Smooth muscle cell (in vitro differentiated cells): ENCODE results near the gene BUB1. TPM values are rescaled to one million over a fixed set of nuclear protein-coding genes. Genes with fewer than 3 reads are reported as not detected.
"Not testable (repeated sequence)": the region's sequence is repeated elsewhere in the genome, so short reads cannot be mapped to it uniquely, and the experiment has no call there.

ENCODE experiments used
- DNase-seq: peaks from one replicate; lab custom pipeline; 2025; ENCODE audit not compliant: unreplicated experiment; lab: John Stamatoyannopoulos, UW
- H2AFZ ChIP-seq: fragments of 200-600 bp; sonication (generic); 2 replicates; pipeline ENCODE4 v1.6.0; 2016; ENCODE audit warnings: antibody characterized with exemption, low read depth, mild to moderate bottlenecking
- H3F3A ChIP-seq: fragments of 200-600 bp; sonication (generic); 2 replicates; pipeline ENCODE4 v1.6.0; 2017; ENCODE audit warnings: antibody characterized with exemption, low read depth
- H3K27ac ChIP-seq: fragments of 200-600 bp; sonication (generic); 2 replicates; pipeline ENCODE4 v1.5.1; 2016; ENCODE audit warnings: low read depth, mild to moderate bottlenecking
- H3K27me3 ChIP-seq: fragments of 200-600 bp; sonication (generic); 2 replicates; pipeline ENCODE4 v1.6.1; 2016; ENCODE audit warnings: low read depth, mild to moderate bottlenecking
- H3K36me3 ChIP-seq: fragments of 200-600 bp; sonication (generic); 2 replicates; pipeline ENCODE4 v1.5.1; 2016; ENCODE audit warnings: low read depth
- H3K4me1 ChIP-seq: fragments of 200-600 bp; sonication (generic); 2 replicates; pipeline ENCODE4 v1.5.1; 2016; ENCODE audit warnings: low read depth
- H3K4me2 ChIP-seq: fragments of 200-600 bp; sonication (generic); 2 replicates; pipeline ENCODE4 v1.6.0; 2016; ENCODE audit warnings: mild to moderate bottlenecking
- H3K4me3 ChIP-seq: fragments of 200-600 bp; sonication (generic); 2 replicates; pipeline ENCODE4 v1.5.1; 2016; ENCODE audit warnings: mild to moderate bottlenecking
- H3K79me2 ChIP-seq: fragments of 200-600 bp; sonication (generic); 2 replicates; pipeline ENCODE4 v1.6.0; 2016; ENCODE audit warnings: low read depth, mild to moderate bottlenecking
- H3K9ac ChIP-seq: fragments of 200-600 bp; sonication (generic); 2 replicates; pipeline ENCODE4 v1.6.0; 2016; ENCODE audit warnings: low read depth
- H3K9me3 ChIP-seq: fragments of 200-600 bp; sonication (generic); replicated peaks from 2 replicates; pipeline ENCODE4 v1.5.1; 2016; ENCODE audit warnings: low read depth
- H4K20me1 ChIP-seq: fragments of 200-600 bp; sonication (generic); 2 replicates; pipeline ENCODE4 v1.6.0; 2016; ENCODE audit warnings: low read depth
- CTCF ChIP-seq: fragments of 200-600 bp; sonication (generic); IDR thresholded peaks from 2 replicates; pipeline ENCODE4 v1.5.1; 2017; ENCODE audit warnings: borderline replicate concordance, mild to moderate bottlenecking, antibody characterized with exemption; ENCODE audit not compliant: insufficient read depth, poor library complexity, severe bottlenecking
- WGBS: methylation state at CpG from one replicate; pipeline ENCODE4 v1.1.7; 2016; ENCODE audit warnings: low lambda C conversion rate; 5-methylcytosine and 5-hydroxymethylcytosine counted together
- polyA plus RNA-seq: library from polyadenylated mRNA; unstranded; fragments of >200 nt; fragmentation: Nextera tagmentation; extraction: Ambion mirVana; gene quantifications from 2 replicates; pipeline ENCODE4 v1.2.1, GENCODE V29; 2016
- total RNA-seq: library from RNA; depleted of rRNA; stranded (reverse); fragments of >200 nt; gene quantifications from 2 replicates; pipeline ENCODE4 v1.2.3, GENCODE V29; 2014

The BUB1 gene
- total and polyA plus RNA-seq, 2 experiments from 2014 or later, result 8.6 to 18.6 TPM

DNA sequence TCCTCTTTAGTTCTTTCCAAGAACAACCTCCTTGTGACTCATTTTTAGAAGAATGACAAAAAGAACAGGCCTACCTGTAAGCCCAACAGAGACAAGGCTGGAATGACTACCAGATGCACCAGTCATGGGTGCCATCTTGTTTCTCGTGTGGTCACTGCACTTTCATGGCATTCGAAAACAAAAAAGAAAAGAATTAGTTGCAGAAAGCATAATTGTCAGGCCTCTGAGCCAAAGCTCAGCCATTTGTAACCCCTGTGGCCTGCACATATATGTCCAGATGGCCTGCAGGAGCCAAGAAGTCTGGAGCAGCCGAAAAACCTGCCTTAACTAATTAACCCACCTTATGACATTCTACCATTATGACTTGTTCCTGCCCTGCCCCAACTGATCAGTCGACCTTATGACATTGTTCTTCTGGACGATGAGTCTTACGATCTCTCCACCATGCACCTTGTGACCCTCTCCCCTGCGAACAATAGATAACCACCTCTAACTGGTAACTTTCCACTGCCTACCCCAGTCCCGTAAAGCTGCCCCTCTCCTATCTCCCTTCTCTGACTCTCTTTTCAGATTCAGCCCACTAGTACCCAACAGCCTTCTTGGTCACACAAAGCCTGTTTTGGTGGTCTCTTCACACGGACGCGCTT, 13.9 kb upstream of the BUB1 start:
- Histone ChIP-seq H3K4me1 (peaks cover 15% of the 10 kb centered on the region), H3K9ac (no peak overlapping the region), H3K27ac (no peak overlapping the region), H3K4me3 (no peak overlapping the region), H3K9me3 (no peaks in the 10 kb centered on the region), H2AFZ (no peak overlapping the region), H3K27me3 (no peaks in the 10 kb centered on the region), H3K79me2 (no peaks in the 10 kb centered on the region), H4K20me1 (no peaks in the 10 kb centered on the region), H3F3A (no peaks in the 10 kb centered on the region), H3K4me2 (no peak overlapping the region), H3K36me3 (no peaks in the 10 kb centered on the region)
- no peak for TF ChIP-seq CTCF
- WGBS, result 97% methylated on average over 11 of the region's 11 CpGs
- no peak for DNase-seq

- no peak for TF ChIP-seq CTCF
- 92% methylated on average over 4 of the region's 4 CpGs for WGBS
Measured at GRCh38 chr2:110690083-110690965, 12.5 kb upstream of the BUB1 start.

GRCh38 chr2:110688594-110689091, 10.8 kb upstream of the BUB1 start:
- no peak for DNase-seq
- Histone ChIP-seq H4K20me1 (no peaks in the 10 kb centered on the region), H3K9me3 (no peaks in the 10 kb centered on the region), H2AFZ (no peak overlapping the region), H3K4me1 (peaks cover 20% of the 10 kb centered on the region), H3K9ac (no peak overlapping the region), H3K4me2 (no peak overlapping the region), H3K4me3 (no peak overlapping the region), H3F3A (no peaks in the 10 kb centered on the region), H3K79me2 (no peaks in the 10 kb centered on the region), H3K36me3 (no peaks in the 10 kb centered on the region), H3K27me3 (no peaks in the 10 kb centered on the region), H3K27ac (no peak overlapping the region)
- no peak for TF ChIP-seq CTCF
- 20% methylated on average over 5 of the region's 5 CpGs for WGBS

More at GRCh38 chr2:110690083-110690965, 12.5 kb upstream of the BUB1 start:
- Histone ChIP-seq H3K27ac (no peak overlapping the region), H3K79me2 (no peaks in the 10 kb centered on the region), H3K9ac (no peak overlapping the region), H3F3A (no peaks in the 10 kb centered on the region), H3K4me2 (no peak overlapping the region), H3K9me3 (no peaks in the 10 kb centered on the region), H3K4me1 (peaks cover 15% of the 10 kb centered on the region), H2AFZ (no peak overlapping the region), H4K20me1 (no peaks in the 10 kb centered on the region), H3K4me3 (no peak overlapping the region), H3K36me3 (no peaks in the 10 kb centered on the region), H3K27me3 (no peaks in the 10 kb centered on the region)
- no peak for DNase-seq

DNA sequence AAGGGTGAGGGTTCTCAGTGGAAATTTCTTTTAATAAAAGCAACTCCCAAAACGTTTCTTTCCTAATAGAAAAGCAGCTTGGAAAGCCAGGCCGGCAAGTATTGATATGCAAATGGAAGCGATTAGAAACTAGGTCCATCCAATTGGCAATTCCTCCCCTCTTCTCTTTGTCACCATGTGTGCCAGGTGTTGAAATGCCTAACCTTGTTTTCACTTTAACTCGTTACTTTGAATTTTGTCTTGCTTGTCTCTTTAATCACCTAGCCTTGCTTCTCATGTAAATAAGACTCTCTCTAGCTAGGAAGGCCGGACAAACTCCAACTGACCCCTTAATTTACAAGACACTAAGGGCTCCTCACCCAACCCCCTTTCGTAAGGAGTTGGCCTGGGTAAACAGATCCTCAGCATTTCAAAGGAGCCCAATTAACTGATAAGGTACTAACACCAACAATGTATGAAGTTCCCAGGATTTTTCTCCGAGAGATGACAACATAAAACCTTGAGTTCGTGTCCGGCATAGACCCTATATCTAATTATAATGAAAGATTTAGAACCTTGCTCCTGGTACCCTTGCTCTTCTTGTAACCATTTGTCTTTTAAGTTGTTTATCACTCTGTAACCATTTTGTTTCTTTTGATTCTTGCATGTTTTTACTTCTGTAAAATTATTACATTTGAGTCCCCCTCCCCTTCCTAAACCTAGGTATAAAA, 10.1 kb upstream of the BUB1 start:
- H3K9ac ChIP-seq, DNase-seq, H3K79me2 ChIP-seq, H2AFZ ChIP-seq, H3K27me3 ChIP-seq, H3K4me3 ChIP-seq, H4K20me1 ChIP-seq, H3F3A ChIP-seq, H3K36me3 ChIP-seq, H3K27ac ChIP-seq, H3K9me3 ChIP-seq, H3K4me2 ChIP-seq: not testable (repeated sequence)
- peaks cover 26% of the 10 kb centered on the region for H3K4me1 ChIP-seq
- 40% methylated on average over 9 of the region's 9 CpGs for WGBS
